Fibroblast of the conjunctiva (primary cell): ENCODE results near the gene CLHC1.

Experiments used
- DNase-seq: peaks from one replicate; pipeline ENCODE4 v3.0.0-alpha.2; 2010; ENCODE audit warnings: low read depth

The CLHC1 gene

DNA sequence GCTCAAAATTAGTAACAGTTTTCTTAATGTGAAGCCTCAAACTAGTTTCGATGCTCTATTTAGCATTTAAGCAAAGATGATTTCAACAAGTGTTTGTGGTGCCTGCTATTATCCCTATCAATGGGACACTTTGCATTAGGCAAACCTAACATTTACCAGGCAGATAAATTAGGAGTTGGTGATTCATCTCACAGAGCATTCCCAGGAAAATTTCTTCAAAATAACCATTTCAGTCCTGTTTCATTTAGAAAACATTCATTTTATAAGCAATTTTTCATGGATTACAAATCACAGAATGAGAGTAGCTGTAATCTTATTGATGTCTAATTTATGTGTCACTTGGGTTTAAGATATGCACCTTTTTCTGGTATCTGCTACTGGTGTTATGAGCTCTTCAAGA, 62.7 kb downstream of the CLHC1 start:
- DNase-seq = no peak

DNA sequence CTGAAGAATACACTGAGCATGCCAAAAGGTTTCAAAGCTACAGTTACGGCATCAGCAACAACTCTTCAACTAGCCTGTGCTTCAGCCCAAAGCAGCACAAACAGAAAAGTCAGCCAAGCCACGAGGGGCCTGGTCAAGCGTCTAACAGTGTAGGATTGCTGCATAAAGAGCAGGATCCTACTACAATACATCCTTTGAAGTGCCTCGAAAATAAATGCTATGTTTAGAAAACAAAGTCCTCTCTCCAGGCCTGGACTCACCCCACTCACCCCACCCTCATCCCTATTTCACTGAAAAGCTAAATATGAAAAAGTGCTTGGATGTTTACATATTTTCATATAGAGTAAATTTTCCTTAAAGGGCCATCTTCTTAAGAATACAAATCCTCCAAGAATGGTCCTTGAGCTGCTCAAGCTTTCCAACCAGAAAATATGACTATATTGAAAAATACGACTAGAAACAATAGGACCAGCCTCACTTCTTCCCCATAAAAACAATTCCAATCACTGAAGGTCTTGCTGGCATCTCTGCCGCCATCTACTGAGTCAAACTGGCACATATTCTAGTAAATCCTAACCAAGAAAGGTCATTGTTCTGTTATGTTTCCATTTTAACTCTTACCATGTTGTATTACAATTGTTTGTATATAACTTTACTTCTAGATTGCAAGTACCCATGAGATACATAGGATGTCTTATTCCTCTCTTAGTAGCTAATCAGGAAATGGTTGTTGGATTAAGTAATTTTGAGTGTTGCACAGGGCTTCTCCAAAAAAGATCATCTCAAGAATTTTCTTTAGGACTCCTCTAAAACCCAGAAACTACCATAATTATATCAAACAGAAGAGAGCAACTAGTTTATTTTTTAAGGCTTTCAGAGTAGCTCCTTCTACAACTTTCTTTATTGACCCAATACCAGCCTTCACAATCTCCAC, 63.6 kb downstream of the CLHC1 start:
- DNase-seq = peak; percentile 84

DNA sequence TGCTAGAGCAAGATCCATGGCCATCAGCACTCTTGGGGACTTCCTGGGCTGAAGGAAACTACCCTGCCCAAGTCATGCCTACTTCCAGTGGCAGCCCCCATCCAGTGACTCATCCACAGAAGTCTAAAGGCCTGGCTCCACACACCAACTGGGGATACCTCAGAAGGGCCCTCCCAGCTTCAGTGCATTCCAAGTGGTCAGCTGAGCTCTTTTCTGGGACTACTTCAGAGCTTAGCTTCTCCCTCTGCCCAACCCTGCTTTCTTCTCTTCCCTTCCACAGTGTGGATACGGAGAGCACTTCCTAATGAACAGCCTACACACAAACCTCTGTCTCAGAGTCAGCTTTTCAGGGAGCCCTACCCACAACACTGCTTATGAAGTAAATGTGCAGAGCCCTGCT, 66.5 kb downstream of the CLHC1 start:
- no peak for DNase-seq

- no peak for DNase-seq
Measured at GRCh38 chr2:55164534-55165480, 67.3 kb downstream of the CLHC1 start.

DNA sequence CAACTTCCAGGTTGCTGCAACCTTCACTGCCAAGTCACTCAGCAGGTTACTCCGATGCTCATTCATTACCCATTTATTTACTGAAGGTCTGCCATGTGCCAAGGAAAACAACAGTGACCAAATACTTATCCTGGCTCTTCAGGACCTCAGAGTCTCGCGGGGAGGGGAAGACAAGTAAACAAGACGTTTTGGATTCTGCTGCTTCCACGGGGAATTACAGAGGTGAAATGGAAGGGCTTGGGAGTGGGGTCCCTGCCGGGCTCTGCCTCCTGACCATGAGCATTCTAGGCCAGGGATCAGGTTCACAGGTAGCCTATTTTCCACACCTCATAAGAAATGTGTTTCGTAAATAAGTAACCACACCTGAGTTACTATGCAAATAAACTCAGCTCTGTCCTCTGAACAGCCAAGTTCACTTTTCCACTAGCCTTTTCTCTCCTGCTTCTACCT, 68.1 kb downstream of the CLHC1 start:
- DNase-seq = no peak

- no peak for DNase-seq
Measured at GRCh38 chr2:55163274-55163721, 68.8 kb downstream of the CLHC1 start.

- no peak for DNase-seq
Measured at GRCh38 chr2:55162284-55163006, 69.6 kb downstream of the CLHC1 start.

- no peak for DNase-seq
Measured at GRCh38 chr2:55161295-55162210, 70.5 kb downstream of the CLHC1 start.

GRCh38 chr2:55160422-55160821, 71.7 kb downstream of the CLHC1 start:
- no peak for DNase-seq

- no peak for DNase-seq
Measured at GRCh38 chr2:55159752-55160151, 72.3 kb downstream of the CLHC1 start.

GRCh38 chr2:55159037-55159651, 72.9 kb downstream of the CLHC1 start:
- DNase-seq = no peak

DNA sequence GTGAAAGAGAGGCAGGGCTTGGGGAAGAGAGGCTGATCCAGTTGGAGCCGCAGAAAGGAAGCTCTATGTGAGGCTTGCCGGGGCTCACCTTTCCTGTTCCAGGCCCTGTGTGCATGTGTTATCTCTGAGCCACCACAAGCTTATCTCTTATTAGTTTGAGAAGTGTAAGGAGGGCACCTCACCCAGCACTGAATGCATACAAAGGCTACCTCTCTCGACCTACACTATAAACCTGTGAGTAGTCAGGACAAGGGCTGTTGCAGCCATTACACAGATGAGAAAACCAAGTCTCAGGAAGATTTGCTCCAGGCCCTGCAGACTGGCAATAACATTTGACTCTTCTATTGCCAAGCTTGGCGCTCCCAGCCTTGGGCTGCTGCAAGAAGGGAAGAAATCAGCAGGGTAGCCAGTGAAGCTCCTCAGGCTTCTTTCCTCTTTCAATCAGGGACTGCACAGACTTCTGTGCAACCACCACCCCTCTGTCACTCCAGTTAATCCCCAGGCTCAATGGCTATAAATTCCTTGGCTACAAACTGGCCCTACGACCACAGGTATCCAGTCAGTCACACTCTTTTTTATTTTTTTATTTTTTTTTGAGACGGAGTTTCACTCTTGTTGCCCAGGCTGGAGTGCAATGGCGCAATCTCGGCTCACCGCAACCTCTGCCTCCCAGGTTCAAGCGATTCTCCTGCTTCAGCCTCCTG, 73.8 kb downstream of the CLHC1 start:
- no peak for DNase-seq

- DNase-seq = no peak
Measured at GRCh38 chr2:55157474-55157884, 74.6 kb downstream of the CLHC1 start.

DNA sequence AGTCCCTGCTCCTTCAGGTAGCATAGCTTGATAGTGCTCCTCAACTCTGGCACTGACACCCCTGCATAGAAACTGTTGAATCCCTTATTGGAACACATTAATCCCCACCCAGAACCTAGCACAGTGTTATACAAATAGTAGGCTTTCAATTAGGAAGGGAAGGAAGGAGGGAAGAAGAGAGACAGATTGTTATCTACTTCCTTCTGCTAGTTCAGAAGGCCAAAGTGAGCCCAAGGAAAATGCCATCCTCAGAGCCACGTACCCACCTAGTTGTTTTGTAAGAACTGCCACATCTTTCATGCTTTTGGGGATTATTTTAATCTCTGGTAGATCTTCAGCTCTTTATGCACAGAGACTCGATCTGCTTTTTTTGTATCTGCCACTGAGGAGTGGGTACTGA, 75.1 kb downstream of the CLHC1 start:
- no peak for DNase-seq

GRCh38 chr2:55156326-55156725, 75.8 kb downstream of the CLHC1 start:
- DNase-seq = no peak

- no peak for DNase-seq
Measured at GRCh38 chr2:55155764-55156281, 76.3 kb downstream of the CLHC1 start.

DNA sequence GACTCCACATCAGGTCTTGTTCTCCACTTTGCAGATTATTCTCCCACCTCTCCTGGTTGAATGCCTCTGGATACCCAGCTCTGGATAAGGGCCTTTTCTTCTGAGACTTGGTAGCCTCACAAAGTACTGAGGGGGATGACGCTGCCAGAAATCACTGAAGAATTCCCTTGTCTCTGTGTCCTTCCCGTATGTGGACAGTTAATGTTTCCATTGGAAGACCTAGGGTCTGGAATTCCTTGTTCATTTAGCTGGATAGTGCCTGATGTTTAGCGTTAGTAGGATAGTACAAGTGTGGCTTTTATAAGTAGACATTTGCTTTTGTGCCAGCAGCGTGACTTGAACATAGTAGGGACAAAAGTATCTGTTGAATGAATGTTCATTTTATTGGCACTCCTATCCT, 76.9 kb downstream of the CLHC1 start:
- no peak for DNase-seq

DNA sequence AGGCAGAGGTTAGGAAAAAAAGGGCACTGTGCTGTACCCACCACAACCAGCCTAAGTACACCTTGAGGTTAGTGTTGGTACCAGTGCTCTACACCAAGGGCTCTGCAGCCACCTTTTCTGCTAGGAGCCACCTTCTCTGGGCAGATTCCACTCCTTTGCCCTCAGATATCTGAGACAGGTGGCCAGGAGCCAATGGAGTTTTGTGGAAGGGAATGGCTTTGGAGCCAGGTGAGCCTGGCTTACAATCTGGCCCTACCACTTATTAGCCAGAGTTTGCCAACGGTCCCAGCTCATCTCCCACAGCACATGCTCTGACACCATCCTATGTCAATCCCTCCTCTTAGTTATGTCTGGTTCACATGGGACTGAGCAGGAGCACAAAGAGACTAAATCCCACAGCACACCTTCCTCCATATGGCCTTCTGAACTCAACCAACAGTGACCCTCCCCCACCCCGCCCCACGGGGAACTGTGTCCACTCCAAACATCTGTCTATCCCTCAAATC, 77.5 kb downstream of the CLHC1 start:
- no peak for DNase-seq

DNA sequence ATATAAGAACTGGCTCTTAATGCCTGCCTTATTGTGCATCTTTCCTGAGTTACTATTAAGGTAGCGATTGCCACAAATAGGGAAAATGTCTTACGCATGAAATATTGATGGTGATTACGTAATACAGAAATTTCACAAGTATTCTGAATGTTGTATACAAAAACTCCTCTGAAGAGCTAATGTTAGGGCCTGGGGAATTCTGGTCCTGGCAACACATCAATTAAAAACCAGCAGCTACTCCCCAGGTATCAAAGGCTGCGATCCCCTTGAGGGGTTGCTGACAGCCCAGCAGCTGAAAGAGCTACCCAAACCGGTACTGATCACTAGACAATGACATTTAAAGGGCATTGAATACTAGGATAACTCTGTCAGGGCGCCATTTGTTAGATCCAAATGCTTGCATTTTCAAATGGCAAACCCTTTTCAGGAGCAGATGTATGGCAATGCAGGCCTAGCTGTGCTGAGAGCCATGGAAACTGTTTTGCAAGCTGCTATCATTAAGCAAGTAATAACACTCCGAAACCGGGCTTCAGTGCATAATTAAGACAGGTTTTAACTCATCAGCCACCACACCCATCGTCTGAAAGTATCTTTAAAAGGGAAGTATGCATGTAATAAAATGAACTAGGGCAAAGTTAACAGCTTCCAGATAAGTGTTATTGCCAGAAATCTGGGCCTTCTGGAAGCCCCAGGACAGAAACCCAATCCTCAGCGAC, 78.4 kb downstream of the CLHC1 start:
- no peak for DNase-seq
